OCI-LY7 (cell line): Measurements from ENCODE around the gene GRB10. TPM values are rescaled to one million over a fixed set of nuclear protein-coding genes. Genes with fewer than 3 reads are reported as not detected.

ENCODE experiments used
- BruUV-seq: library from RNA; stranded (reverse); fragments of 400-500 nt; replicated peaks from 2 replicates; lab custom pipeline; 2021; lab: Mats Ljungman, UMichigan
- CTCF ChIA-PET: fragments of 300-600 bp; sonication (Branson Sonifier 250); formaldehyde crosslinking; loops from one replicate; lab custom pipeline; 2022; ENCODE audit warnings: antibody characterized with exemption; ENCODE audit not compliant: unreplicated experiment; lab: Charles Lee
- POLR2A ChIA-PET: fragments of 300-600 bp; sonication (Branson Sonifier 250); formaldehyde crosslinking; loops from one replicate; lab custom pipeline; 2022; ENCODE audit warnings: antibody characterized with exemption; lab: Charles Lee
- DNase-seq: peaks from one replicate; pipeline ENCODE4 v3.0.0-alpha.2; 2015; ENCODE audit warnings: low spot score
- H2AFZ ChIP-seq: fragments of 200-600 bp; sonication (generic), shearing (Covaris generic); 2 replicates; pipeline ENCODE4 v1.6.1; 2014; ENCODE audit warnings: mild to moderate bottlenecking, antibody characterized with exemption, low read length, moderate library complexity
- H3K27ac ChIP-seq: fragments of 200-600 bp; sonication (generic); 2 replicates; pipeline ENCODE4 v1.5.1; 2014; ENCODE audit warnings: mixed run types, low read depth, mild to moderate bottlenecking, moderate library complexity, low read length, inconsistent platforms; ENCODE audit not compliant: poor library complexity, severe bottlenecking
- H3K36me3 ChIP-seq: fragments of 200-600 bp; sonication (generic); 2 replicates; pipeline ENCODE4 v1.6.1; 2014; ENCODE audit warnings: mild to moderate bottlenecking, antibody characterized with exemption, low read length, moderate library complexity, mixed read lengths; ENCODE audit not compliant: insufficient read depth
- H3K4me1 ChIP-seq: fragments of 200-600 bp; sonication (generic); 2 replicates; pipeline ENCODE4 v1.5.1; 2014; ENCODE audit warnings: mild to moderate bottlenecking, low read length; ENCODE audit not compliant: insufficient read depth, poor library complexity, severe bottlenecking
- H3K4me2 ChIP-seq: fragments of 200-600 bp; sonication (generic); 2 replicates; pipeline ENCODE4 v1.6.1; 2014; ENCODE audit warnings: mild to moderate bottlenecking, low read length
- H3K4me3 ChIP-seq: fragments of 200-600 bp; sonication (generic); 2 replicates; pipeline ENCODE4 v1.5.1; 2014; ENCODE audit warnings: mild to moderate bottlenecking, low read depth, low read length; ENCODE audit not compliant: poor library complexity, severe bottlenecking
- H3K79me2 ChIP-seq: fragments of 200-600 bp; sonication (generic); 2 replicates; pipeline ENCODE4 v1.6.1; 2016; ENCODE audit warnings: low read depth, mild to moderate bottlenecking, low read length, moderate library complexity, mixed read lengths; ENCODE audit not compliant: insufficient read depth
- H3K9me2 ChIP-seq: fragments of 200-600 bp; sonication (generic); 2 replicates; pipeline ENCODE4 v1.6.1; 2016; ENCODE audit warnings: mild to moderate bottlenecking, low read length, mixed read lengths; ENCODE audit not compliant: insufficient read depth
- H3K9me3 ChIP-seq: fragments of 200-600 bp; sonication (generic); 2 replicates; pipeline ENCODE4 v1.6.1; 2014; ENCODE audit warnings: mild to moderate bottlenecking, mixed run types, low read length, mixed read lengths
- H4K20me1 ChIP-seq: fragments of 200-600 bp; sonication (generic); 2 replicates; pipeline ENCODE4 v1.6.1; 2014; ENCODE audit warnings: mild to moderate bottlenecking, antibody characterized with exemption, low read length, moderate library complexity, mixed read lengths; ENCODE audit not compliant: insufficient read depth
- EZH2phosphoT487 ChIP-seq: fragments of 200-600 bp; sonication (generic); IDR thresholded peaks from 2 replicates; pipeline ENCODE4 v1.6.1; 2018; ENCODE audit warnings: low read depth, borderline replicate concordance, mild to moderate bottlenecking, mixed run types, antibody characterized with exemption, low read length, moderate library complexity, mixed read lengths
- intact Hi-C: fragments of 100-400 bp; cut with micrococcal nuclease; formaldehyde crosslinking; loops from one replicate; pipeline ENCODE4 v1.10.0; 2022; ENCODE audit not compliant: unreplicated experiment
- total RNA-seq, 2 experiments: library from RNA; depleted of rRNA in 1 of 2; stranded (reverse); fragments of >200 nt in 1 of 2; shearing (Covaris generic) in 1 of 2; gene quantifications; 2 replicates each; pipeline ENCODE4 v1.2.3, GENCODE V29; 2014 to 2022
- TF ChIP-seq, protein P1 (sequence below): fragments of 200-600 bp; sonication (generic); conservative IDR thresholded peaks from 2 replicates; pipeline ENCODE4 v1.5.1; 2014; ENCODE audit warnings: mild to moderate bottlenecking, antibody characterized with exemption, low read length, moderate library complexity, mixed read lengths

GRB10 gene
- total RNA-seq, 2 experiments from 2014 or later, result not detected

- intact Hi-C loops, result no loop called here
- DNase-seq, result no peak
- H3K27ac ChIP-seq, result no peak overlapping the region
- no peak overlapping the region for H2AFZ ChIP-seq
- no peaks in the 10 kb centered on the region for H3K9me3 ChIP-seq
- no peaks in the 10 kb centered on the region for H3K4me1 ChIP-seq
- no peak overlapping the region for H3K4me3 ChIP-seq
- ChIA-PET CTCF (interaction anchor here (0.6 kb wide), 1 partner anchor 87 kb away, joined by 3 read pairs; no protein-coding TSS in a partner anchor), POLR2A (no interaction called here)
- TF ChIP-seq, protein P1, sequence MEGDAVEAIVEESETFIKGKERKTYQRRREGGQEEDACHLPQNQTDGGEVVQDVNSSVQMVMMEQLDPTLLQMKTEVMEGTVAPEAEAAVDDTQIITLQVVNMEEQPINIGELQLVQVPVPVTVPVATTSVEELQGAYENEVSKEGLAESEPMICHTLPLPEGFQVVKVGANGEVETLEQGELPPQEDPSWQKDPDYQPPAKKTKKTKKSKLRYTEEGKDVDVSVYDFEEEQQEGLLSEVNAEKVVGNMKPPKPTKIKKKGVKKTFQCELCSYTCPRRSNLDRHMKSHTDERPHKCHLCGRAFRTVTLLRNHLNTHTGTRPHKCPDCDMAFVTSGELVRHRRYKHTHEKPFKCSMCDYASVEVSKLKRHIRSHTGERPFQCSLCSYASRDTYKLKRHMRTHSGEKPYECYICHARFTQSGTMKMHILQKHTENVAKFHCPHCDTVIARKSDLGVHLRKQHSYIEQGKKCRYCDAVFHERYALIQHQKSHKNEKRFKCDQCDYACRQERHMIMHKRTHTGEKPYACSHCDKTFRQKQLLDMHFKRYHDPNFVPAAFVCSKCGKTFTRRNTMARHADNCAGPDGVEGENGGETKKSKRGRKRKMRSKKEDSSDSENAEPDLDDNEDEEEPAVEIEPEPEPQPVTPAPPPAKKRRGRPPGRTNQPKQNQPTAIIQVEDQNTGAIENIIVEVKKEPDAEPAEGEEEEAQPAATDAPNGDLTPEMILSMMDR, result no peak
- no peak for TF ChIP-seq EZH2phosphoT487
- no peaks in the 10 kb centered on the region for H4K20me1 ChIP-seq
- no peak overlapping the region for H3K4me2 ChIP-seq
- no peaks in the 10 kb centered on the region for H3K9me2 ChIP-seq
- no peaks in the 10 kb centered on the region for H3K79me2 ChIP-seq
- no peaks in the 10 kb centered on the region for H3K36me3 ChIP-seq
- no TSS peak for BruUV-seq
Observed at GRCh38 chr7:50637725-50638643, 144.7 kb downstream of the GRB10 start.

GRCh38 chr7:50634378-50634777 is 148.3 kb downstream of the GRB10 start:
- BruUV-seq, result no TSS peak
- Histone ChIP-seq H3K4me3 (no peak overlapping the region), H3K4me1 (no peaks in the 10 kb centered on the region), H3K9me2 (no peaks in the 10 kb centered on the region), H3K27ac (no peak overlapping the region), H4K20me1 (no peaks in the 10 kb centered on the region), H3K4me2 (no peak overlapping the region), H3K79me2 (no peaks in the 10 kb centered on the region), H2AFZ (no peak overlapping the region), H3K36me3 (no peaks in the 10 kb centered on the region), H3K9me3 (no peaks in the 10 kb centered on the region)
- intact Hi-C loops, result loop anchor here (1.0 to 5.0 kb wide), 2 partner anchors 517 to 545 kb away; no protein-coding TSS in a partner anchor
- TF ChIP-seq, protein P1, result no peak
- no peak for TF ChIP-seq EZH2phosphoT487
- POLR2A ChIA-PET, result interaction anchor here (0.5 to 1.4 kb wide), 2 partner anchors 27 to 352 kb away, joined by 3 to 4 read pairs; no protein-coding TSS in a partner anchor
- DNase-seq, result no peak
- CTCF ChIA-PET, result no interaction called here
